WERI-Rb-1 (cell line): ENCODE results near the gene TEPSIN.

Experiments
- DNase-seq: peaks from one replicate; pipeline ENCODE4 v3.0.0-alpha.2; 2020
- H3K27ac ChIP-seq: fragments of 250-450 bp; sonication (Bioruptor Pico); 2 replicates; pipeline ENCODE4 v1.5.1; 2020; ENCODE audit warnings: mild to moderate bottlenecking, moderate library complexity
- H3K27me3 ChIP-seq: fragments of 250-450 bp; sonication (Bioruptor Pico); 2 replicates; pipeline ENCODE4 v1.5.1; 2021; ENCODE audit warnings: mild to moderate bottlenecking, low read depth, moderate library complexity; ENCODE audit not compliant: insufficient read depth, severe bottlenecking
- H3K36me3 ChIP-seq: fragments of 250-450 bp; sonication (Bioruptor Pico); 2 replicates; pipeline ENCODE4 v1.5.1; 2020; ENCODE audit warnings: mild to moderate bottlenecking, moderate library complexity
- H3K4me3 ChIP-seq: 2 replicates; pipeline ENCODE4 v1.5.1; 2011; ENCODE audit warnings: low read depth, mild to moderate bottlenecking, control low read depth, low read length
- H3K9me3 ChIP-seq: fragments of 250-450 bp; sonication (Bioruptor Pico); 2 replicates; pipeline ENCODE4 v1.5.1; 2021; ENCODE audit warnings: mild to moderate bottlenecking, moderate library complexity; ENCODE audit not compliant: severe bottlenecking
- CTCF ChIP-seq: IDR thresholded peaks from 2 replicates; pipeline ENCODE4 v1.5.1; 2011; ENCODE audit warnings: low read depth, mild to moderate bottlenecking, control low read depth, inconsistent platforms, low read length

Gene TEPSIN

GRCh38 chr17:81206657-81207056 lies 32.2 kb downstream of the TEPSIN start:
- no peak for DNase-seq
- no peak for TF ChIP-seq CTCF
- Histone ChIP-seq H3K9me3 (no peaks in the 10 kb centered on the region), H3K27me3 (no peaks in the 10 kb centered on the region), H3K27ac (no peak overlapping the region), H3K4me3 (no peak overlapping the region), H3K36me3 (peaks cover 75% of the 10 kb centered on the region)

- Histone ChIP-seq H3K27me3 (no peaks in the 10 kb centered on the region), H3K36me3 (peaks cover 75% of the 10 kb centered on the region), H3K9me3 (no peaks in the 10 kb centered on the region), H3K4me3 (no peak overlapping the region), H3K27ac (no peak overlapping the region)
- no peak for DNase-seq
- no peak for TF ChIP-seq CTCF
These were observed 32.7 kb downstream of the TEPSIN start for GRCh38 chr17:81206166-81206565.

GRCh38 chr17:81204578-81204977 lies 34.3 kb downstream of the TEPSIN start:
- Histone ChIP-seq H3K4me3 (no peak overlapping the region), H3K36me3 (peaks cover 87% of the 10 kb centered on the region), H3K27me3 (no peaks in the 10 kb centered on the region), H3K27ac (no peak overlapping the region), H3K9me3 (no peaks in the 10 kb centered on the region)
- no peak for DNase-seq
- no peak for TF ChIP-seq CTCF

GRCh38 chr17:81203136-81203535 lies 35.7 kb downstream of the TEPSIN start:
- DNase-seq = no peak
- TF ChIP-seq CTCF = no peak
- Histone ChIP-seq H3K27me3 (no peaks in the 10 kb centered on the region), H3K9me3 (no peaks in the 10 kb centered on the region), H3K4me3 (no peak overlapping the region), H3K27ac (no peak overlapping the region), H3K36me3 (peaks cover 90% of the 10 kb centered on the region)

GRCh38 chr17:81202318-81202717 lies 36.5 kb downstream of the TEPSIN start:
- H3K36me3 ChIP-seq = peaks cover 92% of the 10 kb centered on the region
- H3K9me3 ChIP-seq = no peaks in the 10 kb centered on the region
- no peak overlapping the region for H3K4me3 ChIP-seq
- no peak for TF ChIP-seq CTCF
- H3K27me3 ChIP-seq = no peaks in the 10 kb centered on the region
- DNase-seq = no peak
- no peak overlapping the region for H3K27ac ChIP-seq
